PFSK-1 (cell line): ENCODE measurements around the gene ADRB2.

Experiments used
- FOXP2 ChIP-seq: optimal IDR thresholded peaks from 2 replicates; pipeline ENCODE3; 2011; ENCODE audit warnings: borderline replicate concordance, control low read depth, inconsistent platforms; ENCODE audit not compliant: insufficient read depth; ENCODE audit errors: extremely low read length, extremely low read depth
- POLR2AphosphoS5 ChIP-seq: IDR thresholded peaks from 2 replicates; pipeline ENCODE4 v1.6.1; 2012; ENCODE audit warnings: low read depth, mild to moderate bottlenecking, control low read depth, low read length, moderate library complexity
- REST ChIP-seq, 2 experiments: IDR thresholded peaks; 2 replicates each; pipeline versions ENCODE4 v1.6.1 to v1.8.0; 2011 to 2012; ENCODE audit warnings: low read depth in 2 of 2, low read length in 2 of 2, control low read depth in 1 of 2, inconsistent platforms in 1 of 2, mild to moderate bottlenecking in 1 of 2, moderate library complexity in 1 of 2; ENCODE audit not compliant: insufficient read depth in 1 of 2
- SIN3A ChIP-seq: IDR thresholded peaks from 2 replicates; pipeline ENCODE4 v1.6.1; 2012; ENCODE audit warnings: mild to moderate bottlenecking, low read length, moderate library complexity, borderline replicate concordance; ENCODE audit not compliant: insufficient read depth
- TAF1 ChIP-seq: IDR thresholded peaks from 2 replicates; pipeline ENCODE4 v1.6.1; 2012; ENCODE audit warnings: low read length, control low read depth, borderline replicate concordance; ENCODE audit not compliant: insufficient read depth

ADRB2 gene

DNA sequence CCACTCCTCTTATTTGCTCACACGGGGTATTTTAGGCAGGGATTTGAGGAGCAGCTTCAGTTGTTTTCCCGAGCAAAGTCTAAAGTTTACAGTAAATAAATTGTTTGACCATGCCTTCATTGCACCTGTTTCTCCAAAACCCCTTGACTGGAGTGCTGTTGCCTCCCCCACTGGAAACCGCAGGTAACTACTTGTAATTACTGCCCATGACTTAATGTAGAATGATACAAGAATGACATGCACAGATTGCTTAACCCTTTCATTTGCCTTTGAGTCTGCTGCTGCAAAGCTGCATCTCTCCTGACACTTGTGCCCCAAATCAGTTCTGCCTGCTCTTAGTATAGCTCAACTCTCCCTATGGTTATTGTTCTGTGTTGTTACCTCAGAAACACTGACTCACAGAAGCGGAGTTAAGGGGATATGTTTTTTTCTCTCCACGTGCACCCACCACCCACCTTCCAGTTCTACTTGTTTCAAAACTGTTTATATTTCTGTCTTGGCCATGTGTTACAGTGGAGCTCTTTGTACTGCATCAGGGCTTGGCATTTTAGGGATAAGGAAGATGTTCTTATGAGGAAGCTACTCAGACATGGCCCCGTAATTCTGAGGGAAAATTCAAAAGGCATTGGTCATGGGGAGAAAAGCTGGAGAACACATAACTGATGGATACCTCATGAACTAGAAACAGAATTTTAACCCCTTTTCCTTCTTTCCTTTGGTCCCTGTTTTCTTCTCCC is 2.3 kb downstream of the ADRB2 start:
- TF ChIP-seq POLR2AphosphoS5 (no peak), FOXP2 (no peak), REST (IDR thresholded peaks at IDR 0.05; ENCODE audit: insufficient read depth in 1 of 2, low read depth in 2 of 2, low read length in 2 of 2) (no peak), TAF1 (no peak), SIN3A (no peak)

DNA sequence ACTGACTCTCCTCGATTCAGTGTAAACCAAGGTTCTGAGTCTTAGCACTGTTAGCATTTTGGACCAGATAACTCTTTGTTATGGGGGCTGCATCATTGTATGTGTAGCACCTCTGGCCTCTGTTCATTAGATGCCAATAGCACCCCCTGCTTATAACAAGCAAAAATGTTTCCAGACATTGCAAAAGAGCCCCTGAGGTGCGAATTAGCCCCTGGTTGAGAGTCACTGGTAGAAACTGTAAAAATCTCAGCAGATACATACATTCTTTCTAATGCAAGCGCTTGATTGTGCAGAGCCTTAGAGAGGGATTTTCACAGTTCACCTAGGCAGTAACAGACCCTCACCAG is 2.8 kb downstream of the ADRB2 start:
- TF ChIP-seq SIN3A (no peak), FOXP2 (no peak), POLR2AphosphoS5 (no peak), REST (IDR thresholded peaks at IDR 0.05; ENCODE audit: insufficient read depth in 1 of 2, low read depth in 2 of 2, low read length in 2 of 2) (no peak), TAF1 (no peak)

DNA sequence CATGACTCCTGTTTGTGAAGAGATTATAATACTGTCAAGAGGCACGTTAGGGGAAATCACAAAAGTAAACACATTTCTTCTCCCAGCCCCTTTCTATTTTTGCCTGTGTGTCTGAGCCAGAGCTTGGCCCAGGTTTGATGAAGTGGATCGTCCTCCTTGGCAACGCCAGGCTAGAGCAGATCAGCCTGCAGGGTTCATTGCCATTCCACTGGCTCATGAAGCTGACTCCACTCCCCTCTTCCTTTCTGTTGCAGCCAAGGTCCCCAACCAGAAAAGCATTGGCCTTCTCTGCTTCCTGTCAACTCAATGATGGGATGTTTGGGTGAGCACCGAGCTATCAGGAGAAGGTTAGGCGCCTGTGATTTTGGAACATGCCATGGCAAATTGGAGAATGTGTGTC is 3.3 kb downstream of the ADRB2 start:
- no peak for TF ChIP-seq FOXP2
- TF ChIP-seq REST (IDR thresholded peaks at IDR 0.05; ENCODE audit: insufficient read depth in 1 of 2, low read depth in 2 of 2, low read length in 2 of 2) = no peak
- no peak for TF ChIP-seq POLR2AphosphoS5
- no peak for TF ChIP-seq SIN3A
- no peak for TF ChIP-seq TAF1

- TF ChIP-seq SIN3A (no peak), POLR2AphosphoS5 (no peak), FOXP2 (no peak), REST (IDR thresholded peaks at IDR 0.05; ENCODE audit: insufficient read depth in 1 of 2, low read depth in 2 of 2, low read length in 2 of 2) (no peak), TAF1 (no peak)
Measured at GRCh38 chr5:148830211-148830610, 3.8 kb downstream of the ADRB2 start.
